ENCODE measurements around the gene ASB17.
"Not testable (repeated sequence)": the region's sequence is repeated elsewhere in the genome, so short reads cannot be mapped to it uniquely, and the experiment has no call there.

The ASB17 gene

DNA sequence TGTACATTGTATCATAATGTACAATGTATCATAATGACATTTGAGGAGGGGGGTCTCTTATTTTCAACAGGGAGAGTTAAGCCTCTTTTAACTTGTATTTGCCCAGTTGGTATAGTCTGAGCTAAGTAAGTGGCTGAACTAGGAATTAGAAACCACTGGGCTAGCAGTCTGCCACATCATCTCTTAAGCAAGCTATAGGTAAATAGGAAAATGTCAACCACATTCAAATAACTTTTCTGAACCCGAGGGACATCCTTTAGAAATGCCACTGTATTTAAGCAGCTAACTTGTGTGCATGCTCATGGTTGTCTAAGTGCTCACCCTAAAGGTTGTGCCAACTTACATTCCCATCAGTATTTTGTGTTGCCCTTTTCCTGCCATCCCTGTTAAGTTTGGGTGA is 35.5 kb upstream of the ASB17 start:
- Histone ChIP-seq H3K4me1 (ENCODE audit: low read length) (no peaks in the 10 kb centered on the region), H3K4me2 (ENCODE audit: low read length) (no peak overlapping the region), H3K79me2 (ENCODE audit: low read length) (no peaks in the 10 kb centered on the region), H3K27me3 (ENCODE audit: low read depth, low read length) (no peaks in the 10 kb centered on the region), H3K27ac (ENCODE audit: low read length) (no peak overlapping the region), H4K20me1 (ENCODE audit: insufficient read depth, low read length) (no peaks in the 10 kb centered on the region), H3K9me3 (ENCODE audit: insufficient read depth, low read length) (no peaks in the 10 kb centered on the region), H2AFZ (ENCODE audit: low read depth, low read length) (no peak overlapping the region), H3K4me3 (ENCODE audit: low read length) (no peak overlapping the region), H3K36me3 (replicated peaks; ENCODE audit: low read depth, low read length) (no peaks in the 10 kb centered on the region), H3K9ac (ENCODE audit: low read length) (no peak overlapping the region)
- TF ChIP-seq, protein P1, sequence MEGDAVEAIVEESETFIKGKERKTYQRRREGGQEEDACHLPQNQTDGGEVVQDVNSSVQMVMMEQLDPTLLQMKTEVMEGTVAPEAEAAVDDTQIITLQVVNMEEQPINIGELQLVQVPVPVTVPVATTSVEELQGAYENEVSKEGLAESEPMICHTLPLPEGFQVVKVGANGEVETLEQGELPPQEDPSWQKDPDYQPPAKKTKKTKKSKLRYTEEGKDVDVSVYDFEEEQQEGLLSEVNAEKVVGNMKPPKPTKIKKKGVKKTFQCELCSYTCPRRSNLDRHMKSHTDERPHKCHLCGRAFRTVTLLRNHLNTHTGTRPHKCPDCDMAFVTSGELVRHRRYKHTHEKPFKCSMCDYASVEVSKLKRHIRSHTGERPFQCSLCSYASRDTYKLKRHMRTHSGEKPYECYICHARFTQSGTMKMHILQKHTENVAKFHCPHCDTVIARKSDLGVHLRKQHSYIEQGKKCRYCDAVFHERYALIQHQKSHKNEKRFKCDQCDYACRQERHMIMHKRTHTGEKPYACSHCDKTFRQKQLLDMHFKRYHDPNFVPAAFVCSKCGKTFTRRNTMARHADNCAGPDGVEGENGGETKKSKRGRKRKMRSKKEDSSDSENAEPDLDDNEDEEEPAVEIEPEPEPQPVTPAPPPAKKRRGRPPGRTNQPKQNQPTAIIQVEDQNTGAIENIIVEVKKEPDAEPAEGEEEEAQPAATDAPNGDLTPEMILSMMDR (IDR thresholded peaks at IDR 0.05; ENCODE audit: low read depth, low read length): no peak
- no peak for TF ChIP-seq EZH2phosphoT487 (IDR thresholded peaks at IDR 0.05; ENCODE audit: low read depth)

DNA sequence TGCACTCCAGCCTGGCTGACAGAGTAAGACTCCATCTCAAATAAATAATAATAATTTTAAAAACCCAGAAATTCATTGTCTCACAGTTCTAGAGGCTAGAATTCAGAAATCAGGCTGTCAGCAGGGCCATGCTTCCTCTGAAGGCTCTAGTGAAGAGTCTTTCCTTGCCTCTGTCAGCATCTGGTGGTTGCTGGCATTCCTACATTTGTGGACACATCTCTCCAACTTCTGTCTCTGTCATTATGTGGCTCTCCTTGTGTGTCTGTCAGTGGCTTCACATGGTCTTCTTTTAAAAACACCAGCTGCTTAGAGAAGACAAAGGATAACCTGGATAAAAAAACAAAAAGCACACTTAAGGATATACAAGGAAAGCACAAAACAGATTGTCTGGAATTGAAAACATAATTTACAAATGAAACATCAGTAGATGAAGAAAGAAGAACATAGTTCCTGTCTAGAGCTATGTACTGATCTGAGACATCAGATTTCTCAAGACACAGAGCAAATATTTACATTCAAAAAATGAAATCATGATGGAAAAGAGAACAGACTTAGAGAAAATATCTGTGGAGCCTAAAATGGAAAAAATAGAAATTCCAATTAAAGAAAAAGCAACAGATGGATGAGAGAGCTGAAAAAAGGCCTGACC is 32.7 kb upstream of the ASB17 start:
- Histone ChIP-seq H4K20me1 (ENCODE audit: insufficient read depth, low read length) (no peaks in the 10 kb centered on the region), H3K9me3 (ENCODE audit: insufficient read depth, low read length) (no peaks in the 10 kb centered on the region), H2AFZ (ENCODE audit: low read depth, low read length) (no peak overlapping the region), H3K4me1 (ENCODE audit: low read length) (no peaks in the 10 kb centered on the region), H3K4me3 (ENCODE audit: low read length) (no peak overlapping the region), H3K27me3 (ENCODE audit: low read depth, low read length) (no peaks in the 10 kb centered on the region), H3K4me2 (ENCODE audit: low read length) (no peak overlapping the region), H3K79me2 (ENCODE audit: low read length) (no peaks in the 10 kb centered on the region), H3K36me3 (replicated peaks; ENCODE audit: low read depth, low read length) (no peaks in the 10 kb centered on the region), H3K9ac (ENCODE audit: low read length) (no peak overlapping the region), H3K27ac (ENCODE audit: low read length) (no peak overlapping the region)
- no peak for TF ChIP-seq EZH2phosphoT487 (IDR thresholded peaks at IDR 0.05; ENCODE audit: low read depth)
- TF ChIP-seq, protein P1 (IDR thresholded peaks at IDR 0.05; ENCODE audit: low read depth, low read length): no peak

DNA sequence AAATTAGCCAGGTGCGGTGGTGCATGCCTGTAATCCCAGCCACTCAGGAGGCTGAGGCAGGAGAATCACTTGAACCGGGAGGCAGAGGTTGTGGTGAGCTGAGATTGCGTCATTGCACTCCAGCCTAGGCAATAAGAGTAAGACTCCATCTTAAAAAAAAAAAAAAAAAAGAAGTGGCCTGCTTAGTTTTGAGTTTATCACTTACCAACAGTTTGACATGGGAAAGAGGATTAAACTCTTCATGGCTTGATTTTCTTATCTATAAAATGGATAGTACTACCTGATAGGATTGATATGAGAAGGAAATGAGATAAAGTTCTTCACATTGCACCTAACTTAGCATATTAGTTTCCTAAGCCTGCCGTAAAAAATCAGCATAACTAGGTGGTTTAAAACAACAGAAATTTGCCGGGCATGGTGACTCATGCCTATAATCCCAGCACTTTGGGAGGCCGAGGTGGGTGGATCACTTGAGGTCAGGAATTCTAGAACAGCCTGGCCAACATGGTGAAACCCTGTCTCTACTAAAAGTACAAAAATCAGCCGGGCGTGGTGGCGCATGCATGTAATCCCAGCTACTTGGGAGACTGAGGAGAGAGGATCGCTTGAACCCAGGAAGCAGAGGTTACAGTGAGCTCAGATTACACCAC is 32.0 kb upstream of the ASB17 start:
- H3K27ac ChIP-seq (ENCODE audit: low read length); H4K20me1 ChIP-seq (ENCODE audit: insufficient read depth, low read length); H3K79me2 ChIP-seq (ENCODE audit: low read length); H2AFZ ChIP-seq (ENCODE audit: low read depth, low read length); H3K4me3 ChIP-seq (ENCODE audit: low read length); H3K36me3 ChIP-seq (replicated peaks; ENCODE audit: low read depth, low read length); H3K27me3 ChIP-seq (ENCODE audit: low read depth, low read length); H3K9me3 ChIP-seq (ENCODE audit: insufficient read depth, low read length); H3K4me1 ChIP-seq (ENCODE audit: low read length); H3K9ac ChIP-seq (ENCODE audit: low read length); H3K4me2 ChIP-seq (ENCODE audit: low read length): not testable (repeated sequence)

DNA sequence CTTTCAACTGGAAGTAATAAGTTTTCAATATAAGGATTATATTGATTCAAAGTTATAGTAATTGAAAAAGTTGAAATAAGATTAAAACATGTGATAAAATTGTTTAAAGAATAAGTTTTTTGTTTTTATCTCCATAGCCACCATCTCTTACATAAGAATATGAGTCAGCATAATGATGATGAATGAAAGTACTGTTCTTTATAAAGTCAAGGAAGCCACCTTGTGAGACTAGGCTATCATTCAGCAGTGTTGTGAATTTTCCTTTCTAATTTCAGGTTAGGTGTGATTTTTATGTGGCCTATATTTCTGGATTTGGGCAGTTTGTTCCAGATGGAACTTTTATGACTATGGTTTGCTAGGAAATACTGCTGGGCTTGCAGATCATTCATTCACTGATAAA is 22.4 kb upstream of the ASB17 start:
- Histone ChIP-seq H3K27ac (ENCODE audit: low read length) (no peak overlapping the region), H3K9me3 (ENCODE audit: insufficient read depth, low read length) (no peaks in the 10 kb centered on the region), H3K4me2 (ENCODE audit: low read length) (no peak overlapping the region), H3K9ac (ENCODE audit: low read length) (no peak overlapping the region), H4K20me1 (ENCODE audit: insufficient read depth, low read length) (no peaks in the 10 kb centered on the region), H3K79me2 (ENCODE audit: low read length) (no peaks in the 10 kb centered on the region), H3K27me3 (ENCODE audit: low read depth, low read length) (no peaks in the 10 kb centered on the region), H2AFZ (ENCODE audit: low read depth, low read length) (no peak overlapping the region), H3K4me3 (ENCODE audit: low read length) (no peak overlapping the region), H3K36me3 (replicated peaks; ENCODE audit: low read depth, low read length) (no peaks in the 10 kb centered on the region), H3K4me1 (ENCODE audit: low read length) (no peaks in the 10 kb centered on the region)
- TF ChIP-seq, protein P1 (IDR thresholded peaks at IDR 0.05; ENCODE audit: low read depth, low read length): no peak
- no peak for TF ChIP-seq EZH2phosphoT487 (IDR thresholded peaks at IDR 0.05; ENCODE audit: low read depth)

Measured in OCI-LY3 (cell line).